A673 (cell line): ENCODE data around the gene LAMA2.

Source experiments
- CTCF ChIP-seq: fragments of 300-800, 200-600 bp; sonication (generic); conservative IDR thresholded peaks from 2 replicates; pipeline ENCODE4 v1.5.1; 2017; ENCODE audit warnings: low read depth, mild to moderate bottlenecking, antibody characterized with exemption, low read length, moderate library complexity, mixed read lengths
- EZH2 ChIP-seq: fragments of 200-600 bp; sonication (generic); IDR thresholded peaks from 2 replicates; pipeline ENCODE4 v1.6.1; 2017; ENCODE audit warnings: borderline replicate concordance, low read depth, mild to moderate bottlenecking, mixed read lengths, antibody characterized with exemption, low read length; ENCODE audit not compliant: poor library complexity, severe bottlenecking

DNA sequence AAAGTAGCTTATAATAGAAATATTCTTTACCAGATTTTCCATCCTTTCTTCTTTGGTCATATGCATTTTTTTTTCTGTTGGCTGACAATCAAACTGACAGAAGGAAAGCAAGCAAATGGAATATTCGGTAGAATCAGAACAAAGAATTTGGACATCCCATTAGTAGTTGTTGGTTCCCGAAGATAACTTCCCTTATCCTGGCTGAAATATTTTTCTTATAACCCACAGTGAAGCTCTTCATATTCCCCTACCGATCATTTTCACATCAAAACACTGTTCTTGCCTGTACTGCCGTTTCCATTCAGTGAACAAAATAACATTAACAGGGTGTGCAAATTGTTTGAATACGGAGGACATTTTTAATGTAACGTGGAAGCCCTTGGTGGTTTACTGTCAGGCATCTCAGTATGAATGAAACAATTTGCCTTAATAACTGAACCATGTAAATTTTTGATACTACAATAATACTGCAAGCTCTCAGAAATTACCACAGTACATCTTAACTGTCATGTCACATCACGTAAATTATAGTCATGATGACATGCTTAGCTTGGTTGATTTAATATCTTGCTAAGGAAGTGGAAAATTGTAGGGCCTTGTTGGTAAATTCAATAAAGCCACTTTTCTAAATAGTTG, 311.5 kb downstream of the LAMA2 start:
- TF ChIP-seq EZH2 (no peak), CTCF (no peak)
